Measurements from ENCODE around the gene SLC27A5. TPM values are rescaled to one million over a fixed set of nuclear protein-coding genes. Genes with fewer than 3 reads are reported as not detected.
"Not testable (repeated sequence)": the region's sequence is repeated elsewhere in the genome, so short reads cannot be mapped to it uniquely, and the experiment has no call there.

The SLC27A5 gene
- total RNA-seq, 1 donor from 2014 or later: 10.2 TPM

GRCh38 chr19:58513213-58513693, 1.5 kb upstream of the SLC27A5 start:
- intact Hi-C loops (cut with micrococcal nuclease): no loop called here
- Mint-ChIP-seq H3K27ac (no peak overlapping the region), H3K4me3 (no peak overlapping the region), H3K27me3 (no peaks in the 10 kb centered on the region), H3K4me1 (peaks cover 25% of the 10 kb centered on the region), H3K9me3 (no peaks in the 10 kb centered on the region), H3K36me3 (ENCODE audit: low read depth) (peaks cover 18% of the 10 kb centered on the region)
- CTCF ChIA-PET: interaction anchor here (1.0 to 1.2 kb wide), 4 partner anchors 13 to 68 kb away, joined by 3 to 14 read pairs (median 8); no protein-coding TSS in a partner anchor
- ATAC-seq (ENCODE audit: low read depth) (no peak), DNase-seq (no peak)
- TF ChIP-seq, protein P1, sequence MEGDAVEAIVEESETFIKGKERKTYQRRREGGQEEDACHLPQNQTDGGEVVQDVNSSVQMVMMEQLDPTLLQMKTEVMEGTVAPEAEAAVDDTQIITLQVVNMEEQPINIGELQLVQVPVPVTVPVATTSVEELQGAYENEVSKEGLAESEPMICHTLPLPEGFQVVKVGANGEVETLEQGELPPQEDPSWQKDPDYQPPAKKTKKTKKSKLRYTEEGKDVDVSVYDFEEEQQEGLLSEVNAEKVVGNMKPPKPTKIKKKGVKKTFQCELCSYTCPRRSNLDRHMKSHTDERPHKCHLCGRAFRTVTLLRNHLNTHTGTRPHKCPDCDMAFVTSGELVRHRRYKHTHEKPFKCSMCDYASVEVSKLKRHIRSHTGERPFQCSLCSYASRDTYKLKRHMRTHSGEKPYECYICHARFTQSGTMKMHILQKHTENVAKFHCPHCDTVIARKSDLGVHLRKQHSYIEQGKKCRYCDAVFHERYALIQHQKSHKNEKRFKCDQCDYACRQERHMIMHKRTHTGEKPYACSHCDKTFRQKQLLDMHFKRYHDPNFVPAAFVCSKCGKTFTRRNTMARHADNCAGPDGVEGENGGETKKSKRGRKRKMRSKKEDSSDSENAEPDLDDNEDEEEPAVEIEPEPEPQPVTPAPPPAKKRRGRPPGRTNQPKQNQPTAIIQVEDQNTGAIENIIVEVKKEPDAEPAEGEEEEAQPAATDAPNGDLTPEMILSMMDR (IDR thresholded peaks at IDR 0.05): no peak
- POLR2A ChIA-PET: interaction anchor here (0.5 to 1.3 kb wide), 10 partner anchors 14 to 71 kb away, joined by 3 to 7 read pairs (median 5); partner anchors contain the start of genes TRIM28 and UBE2M

DNA sequence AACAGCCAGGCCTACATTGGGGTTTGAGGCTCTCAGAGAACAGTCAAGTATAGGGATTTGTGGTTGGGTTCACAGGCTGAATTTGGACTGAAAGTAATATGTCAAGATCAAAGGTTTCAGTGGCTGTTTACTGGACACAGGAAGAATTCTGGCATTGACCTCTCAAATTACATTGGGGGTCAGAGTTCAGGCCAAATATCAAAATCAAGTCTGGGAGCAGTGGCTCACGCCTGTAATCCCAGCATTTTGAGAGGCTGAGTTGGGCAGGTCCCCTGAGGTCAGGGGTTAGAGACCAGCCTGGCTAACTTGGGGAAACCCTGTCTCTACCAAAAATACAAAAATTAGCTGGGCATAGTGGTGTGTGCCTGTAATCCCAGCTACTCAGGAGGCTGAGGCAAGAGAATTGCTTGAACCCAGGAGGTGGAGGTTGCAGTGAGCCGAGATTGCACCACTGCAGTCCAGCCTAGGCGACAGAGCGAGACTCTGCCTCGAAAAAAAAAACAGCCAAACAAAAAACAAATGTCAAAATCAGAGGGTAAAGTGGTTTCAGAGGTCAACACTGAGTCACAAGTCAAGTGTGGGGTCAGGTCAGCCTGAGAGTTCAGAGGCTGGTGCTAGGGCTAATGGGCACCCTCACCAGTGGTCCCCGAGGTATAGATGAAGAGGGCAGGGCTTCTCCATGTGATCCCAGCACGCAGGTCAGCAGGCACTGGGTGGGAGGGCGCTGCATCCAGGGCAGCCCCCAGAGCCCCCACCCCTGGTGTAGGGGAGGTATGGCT, 1.5 kb downstream of the SLC27A5 start:
- DNase-seq (no peak), ATAC-seq (ENCODE audit: low read depth) (no peak)
- peaks cover 5% of the 10 kb centered on the region for H3K36me3 Mint-ChIP-seq (ENCODE audit: low read depth)
- ChIA-PET CTCF (interaction anchor here (1.2 to 1.3 kb wide), 2 partner anchors 10 to 71 kb away, joined by 3 read pairs; partner anchors contain the start of gene ZBTB45), POLR2A (no interaction called here)
- peaks cover 8% of the 10 kb centered on the region for H3K9me3 Mint-ChIP-seq
- H3K27ac Mint-ChIP-seq: no peak overlapping the region
- H3K4me1 Mint-ChIP-seq: peaks cover 12% of the 10 kb centered on the region
- intact Hi-C loops (cut with micrococcal nuclease): no loop called here
- TF ChIP-seq, protein P1 (IDR thresholded peaks at IDR 0.05): no peak
- H3K4me3 Mint-ChIP-seq: no peak overlapping the region
- no peaks in the 10 kb centered on the region for H3K27me3 Mint-ChIP-seq

GRCh38 chr19:58509731-58510083, 2.1 kb downstream of the SLC27A5 start:
- no peaks in the 10 kb centered on the region for H3K27me3 Mint-ChIP-seq
- ATAC-seq (ENCODE audit: low read depth) (no peak), DNase-seq (no peak)
- intact Hi-C loops (cut with micrococcal nuclease): no loop called here
- peaks cover 10% of the 10 kb centered on the region for H3K4me1 Mint-ChIP-seq
- H3K4me3 Mint-ChIP-seq: no peak overlapping the region
- H3K9me3 Mint-ChIP-seq: peaks cover 8% of the 10 kb centered on the region
- H3K27ac Mint-ChIP-seq: no peak overlapping the region
- ChIA-PET CTCF (no interaction called here), POLR2A (interaction anchor here (1.2 kb wide), 1 partner anchor 10 kb away, joined by 3 read pairs; no protein-coding TSS in a partner anchor)
- H3K36me3 Mint-ChIP-seq (ENCODE audit: low read depth): peaks cover 5% of the 10 kb centered on the region
- TF ChIP-seq, protein P1 (IDR thresholded peaks at IDR 0.05): no peak

DNA sequence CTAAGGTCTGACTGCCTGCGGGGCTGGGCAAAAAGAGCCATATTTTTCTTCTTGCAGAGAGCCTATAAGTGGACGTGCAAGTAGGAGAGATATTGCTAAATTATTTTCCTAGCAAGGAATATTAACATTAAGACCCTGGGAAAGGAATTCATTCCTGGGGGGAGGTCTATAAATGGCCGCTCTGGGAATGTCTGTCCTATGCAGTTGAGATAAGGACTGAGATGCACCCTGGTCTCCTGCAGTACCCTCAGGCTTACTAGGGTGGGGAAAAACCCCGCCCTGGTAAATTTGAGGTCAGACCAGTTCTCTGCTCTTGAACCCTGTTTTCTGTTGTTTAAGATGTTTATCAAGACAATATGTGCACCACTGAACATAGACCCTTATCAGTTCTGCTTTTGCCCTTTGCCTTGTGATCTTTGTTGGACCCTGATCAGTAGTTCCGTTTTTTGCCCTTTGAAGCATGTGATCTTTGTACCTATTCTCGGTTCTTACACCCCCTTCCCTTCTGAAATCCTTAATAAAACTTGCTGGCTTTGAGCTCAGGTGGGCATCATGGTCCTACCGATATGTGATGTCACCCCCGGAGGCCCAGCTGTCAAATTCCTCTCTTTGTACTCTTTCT, 4.1 kb downstream of the SLC27A5 start:
- H3K27me3 Mint-ChIP-seq; intact Hi-C loops (cut with micrococcal nuclease); H3K36me3 Mint-ChIP-seq (ENCODE audit: low read depth); DNase-seq; H3K4me1 Mint-ChIP-seq; CTCF ChIA-PET; H3K4me3 Mint-ChIP-seq; ATAC-seq (ENCODE audit: low read depth); H3K27ac Mint-ChIP-seq; H3K9me3 Mint-ChIP-seq: not testable (repeated sequence)
- POLR2A ChIA-PET: interaction anchor here (0.9 kb wide), 1 partner anchor 9 kb away, joined by 3 read pairs; no protein-coding TSS in a partner anchor

- Mint-ChIP-seq H3K9me3 (peaks cover 8% of the 10 kb centered on the region), H3K27me3 (no peaks in the 10 kb centered on the region), H3K36me3 (ENCODE audit: low read depth) (peaks cover 2% of the 10 kb centered on the region), H3K4me1 (peaks cover 24% of the 10 kb centered on the region), H3K27ac (no peak overlapping the region), H3K4me3 (no peak overlapping the region)
- ChIA-PET POLR2A (interaction anchor here (0.9 to 2.9 kb wide), 10 partner anchors 9 to 791 kb away, joined by 3 to 42 read pairs (median 4); partner anchors contain the start of genes CHMP2A, TRIM28, ZBTB45 and ZNF154), CTCF (interaction anchor here (2.0 to 2.8 kb wide), 2 partner anchors 14 to 20 kb away, joined by 9 to 10 read pairs; partner anchors contain the start of gene ZBTB45)
- ATAC-seq (ENCODE audit: low read depth): no peak
- intact Hi-C loops (cut with micrococcal nuclease): no loop called here
- TF ChIP-seq, protein P1 (IDR thresholded peaks at IDR 0.05): no peak
- no peak for DNase-seq
These were observed 11.6 kb downstream of the SLC27A5 start for GRCh38 chr19:58500242-58500641.
